ENCODE results near the gene PIAS2. TPM values are rescaled to one million over a fixed set of nuclear protein-coding genes. Genes with fewer than 3 reads are reported as not detected.

PIAS2 gene
- polyA plus RNA-seq, 3 donors, result 9.9 to 13.2 (median 11.0) TPM

- no peak overlapping the region for H3K4me2 ChIP-seq (replicated peaks; ENCODE audit: extremely low read depth, low read length, poor library complexity, severe bottlenecking)
- whole genome bisulfite sequencing (ENCODE audit: insufficient coverage), result no CpG with 5 or more reads among the region's 2 CpGs
- no peaks in the 10 kb centered on the region for H4K20me1 ChIP-seq (ENCODE audit: insufficient read depth, low read length)
- no peaks in the 10 kb centered on the region for H3K4me1 ChIP-seq (ENCODE audit: control insufficient read depth in 1 of 2, insufficient read depth in 2 of 2, low read length in 2 of 2)
- TF ChIP-seq CTCF (IDR thresholded peaks at IDR 0.05), result no peak
- H3K27ac ChIP-seq (ENCODE audit: low read depth in 1 of 2, low read length in 2 of 2), result no peak overlapping the region
- no peaks in the 10 kb centered on the region for H3K9me3 Mint-ChIP-seq
- no peak for DNase-seq
- no peaks in the 10 kb centered on the region for H3K4me1 Mint-ChIP-seq
- intact Hi-C loops (cut with micrococcal nuclease), result no loop called here
- H3K9ac ChIP-seq (ENCODE audit: insufficient read depth, low read length, poor library complexity, severe bottlenecking), result no peak overlapping the region
- no peak overlapping the region for H2AFZ ChIP-seq (ENCODE audit: insufficient read depth, low read depth, low read length, poor library complexity, severe bottlenecking)
- no peak overlapping the region for H3K4me3 ChIP-seq (replicated peaks in 1 of 3; ENCODE audit: low read depth in 2 of 3, low read length in 3 of 3)
- no peak overlapping the region for H3K27ac Mint-ChIP-seq
- H3K9me3 ChIP-seq (replicated peaks in 1 of 2; ENCODE audit: control insufficient read depth in 1 of 2, insufficient read depth in 1 of 2, low read length in 2 of 2), result no peaks in the 10 kb centered on the region
- no peaks in the 10 kb centered on the region for H3K27me3 Mint-ChIP-seq (ENCODE audit: low read depth in 3 of 3)
- no peaks in the 10 kb centered on the region for H3K27me3 ChIP-seq (ENCODE audit: control insufficient read depth in 2 of 2, insufficient read depth in 2 of 2, low read length in 2 of 2)
- peaks cover 0 to 2% of the 10 kb centered on the region in 2 donors for H3K36me3 Mint-ChIP-seq
- no peaks in the 10 kb centered on the region for H3K79me2 ChIP-seq (ENCODE audit: insufficient read depth, low read length)
- H3K36me3 ChIP-seq (replicated peaks in 1 of 2; ENCODE audit: control insufficient read depth in 1 of 2, insufficient read depth in 2 of 2, low read length in 2 of 2), result no peaks in the 10 kb centered on the region
- no peak overlapping the region for H3K4me3 Mint-ChIP-seq
These were observed 105.0 kb downstream of the PIAS2 start for GRCh38 chr18:46812311-46812710.

- no peaks in the 10 kb centered on the region for H3K27me3 ChIP-seq (ENCODE audit: control insufficient read depth in 2 of 2, insufficient read depth in 2 of 2, low read length in 2 of 2)
- 100% methylated on average over 1 of the region's 2 CpGs for WGBS (ENCODE audit: insufficient coverage)
- no peaks in the 10 kb centered on the region for H3K79me2 ChIP-seq (ENCODE audit: insufficient read depth, low read length)
- H3K4me1 ChIP-seq (ENCODE audit: control insufficient read depth in 1 of 2, insufficient read depth in 2 of 2, low read length in 2 of 2), result no peaks in the 10 kb centered on the region
- no peak overlapping the region for H2AFZ ChIP-seq (ENCODE audit: insufficient read depth, low read depth, low read length, poor library complexity, severe bottlenecking)
- H3K4me3 ChIP-seq (replicated peaks in 1 of 3; ENCODE audit: low read depth in 2 of 3, low read length in 3 of 3), result no peak overlapping the region
- H3K4me2 ChIP-seq (replicated peaks; ENCODE audit: extremely low read depth, low read length, poor library complexity, severe bottlenecking), result no peak overlapping the region
- DNase-seq, result no peak
- Mint-ChIP-seq H3K4me1 (no peaks in the 10 kb centered on the region), H3K36me3 (no peaks in the 10 kb centered on the region), H3K9me3 (peaks cover 0 to 1% (median 0%) of the 10 kb centered on the region in 7 donors), H3K27me3 (ENCODE audit: low read depth in 3 of 3) (no peaks in the 10 kb centered on the region), H3K4me3 (no peak overlapping the region), H3K27ac (no peak overlapping the region)
- intact Hi-C loops (cut with micrococcal nuclease), result no loop called here
- H3K27ac ChIP-seq (ENCODE audit: low read depth in 1 of 2, low read length in 2 of 2), result no peak overlapping the region
- no peaks in the 10 kb centered on the region for H3K36me3 ChIP-seq (replicated peaks in 1 of 2; ENCODE audit: control insufficient read depth in 1 of 2, insufficient read depth in 2 of 2, low read length in 2 of 2)
- TF ChIP-seq CTCF (IDR thresholded peaks at IDR 0.05), result no peak
- no peaks in the 10 kb centered on the region for H3K9me3 ChIP-seq (replicated peaks in 1 of 2; ENCODE audit: control insufficient read depth in 1 of 2, insufficient read depth in 1 of 2, low read length in 2 of 2)
- no peaks in the 10 kb centered on the region for H4K20me1 ChIP-seq (ENCODE audit: insufficient read depth, low read length)
- no peak overlapping the region for H3K9ac ChIP-seq (ENCODE audit: insufficient read depth, low read length, poor library complexity, severe bottlenecking)
These were observed 106.8 kb downstream of the PIAS2 start for GRCh38 chr18:46810481-46811000.

All from CD14-positive monocyte (primary cell).